OCI-LY1 (cell line): ENCODE data around the gene MAPK12.

Experiments
- H2AFZ ChIP-seq: fragments of 200-600 bp; sonication (generic), shearing (Covaris generic); 2 replicates; pipeline ENCODE4 v1.6.0; 2014; ENCODE audit warnings: antibody characterized with exemption, mild to moderate bottlenecking, low read length
- H3F3A ChIP-seq: fragments of 200-600 bp; sonication (generic), shearing (Covaris generic); 2 replicates; pipeline ENCODE4 v1.6.0; 2014; ENCODE audit warnings: mild to moderate bottlenecking, antibody characterized with exemption, low read length, moderate library complexity; ENCODE audit not compliant: insufficient read depth
- H3K27ac ChIP-seq: fragments of 200-600 bp; sonication (generic); 2 replicates; pipeline ENCODE4 v1.5.1; 2014; ENCODE audit warnings: low read length, mixed run types, mild to moderate bottlenecking, low read depth; ENCODE audit not compliant: poor library complexity, severe bottlenecking
- H3K27me3 ChIP-seq: fragments of 200-600 bp; sonication (generic); 2 replicates; pipeline ENCODE4 v1.6.0; 2014; ENCODE audit warnings: antibody characterized with exemption, mild to moderate bottlenecking, low read length, moderate library complexity; ENCODE audit not compliant: insufficient read depth
- H3K36me3 ChIP-seq: fragments of 200-600 bp; sonication (generic); 2 replicates; pipeline ENCODE4 v1.6.1; 2014; ENCODE audit warnings: mild to moderate bottlenecking, antibody characterized with exemption, low read length, moderate library complexity, mixed read lengths; ENCODE audit not compliant: insufficient read depth
- H3K4me1 ChIP-seq: fragments of 200-600 bp; sonication (generic); 2 replicates; pipeline ENCODE4 v1.5.1; 2014; ENCODE audit warnings: mild to moderate bottlenecking, low read length, moderate library complexity; ENCODE audit not compliant: insufficient read depth, severe bottlenecking
- H3K4me2 ChIP-seq: fragments of 200-600 bp; sonication (generic), shearing (Covaris generic); 2 replicates; pipeline ENCODE4 v1.6.1; 2014; ENCODE audit warnings: low read length
- H3K4me3 ChIP-seq: fragments of 200-600 bp; sonication (generic); 2 replicates; pipeline ENCODE4 v1.5.1; 2014; ENCODE audit warnings: low read length, low read depth, mild to moderate bottlenecking, mixed read lengths; ENCODE audit not compliant: poor library complexity, severe bottlenecking
- H3K79me2 ChIP-seq: fragments of 200-600 bp; shearing (Covaris generic); 2 replicates; pipeline ENCODE4 v1.6.1; 2016; ENCODE audit warnings: mixed run types, low read length, mixed read lengths; ENCODE audit not compliant: insufficient read depth
- H3K9ac ChIP-seq: fragments of 200-600 bp; sonication (generic), shearing (Covaris generic); 2 replicates; pipeline ENCODE4 v1.6.1; 2014; ENCODE audit warnings: mild to moderate bottlenecking, low read length, mixed read lengths
- H3K9me2 ChIP-seq: fragments of 200-600 bp; sonication (generic), shearing (Covaris generic); 2 replicates; pipeline ENCODE4 v1.6.1; 2014; ENCODE audit warnings: low read depth, mild to moderate bottlenecking, low read length, mixed read lengths
- H3K9me3 ChIP-seq: fragments of 200-600 bp; shearing (Covaris generic); 2 replicates; pipeline ENCODE4 v1.6.1; 2014; ENCODE audit warnings: low read length, mixed read lengths
- H4K20me1 ChIP-seq: fragments of 200-600 bp; sonication (generic), shearing (Covaris generic); 2 replicates; pipeline ENCODE4 v1.6.0; 2016; ENCODE audit warnings: mild to moderate bottlenecking, low read length; ENCODE audit not compliant: insufficient read depth
- EZH2 ChIP-seq: fragments of 200-600 bp; sonication (generic), shearing (Covaris generic); IDR thresholded peaks from 2 replicates; pipeline ENCODE4 v1.8.0; 2017; ENCODE audit warnings: borderline replicate concordance, mixed run types, mild to moderate bottlenecking, antibody characterized with exemption, low read length, moderate library complexity, mixed read lengths
- TF ChIP-seq, protein P1 (sequence below): fragments of 200-600 bp; sonication (generic), shearing (Covaris generic); IDR thresholded peaks from 2 replicates; pipeline ENCODE4 v1.5.1; 2017; ENCODE audit warnings: mild to moderate bottlenecking, antibody characterized with exemption, low read length, moderate library complexity, mixed read lengths

MAPK12 gene

DNA sequence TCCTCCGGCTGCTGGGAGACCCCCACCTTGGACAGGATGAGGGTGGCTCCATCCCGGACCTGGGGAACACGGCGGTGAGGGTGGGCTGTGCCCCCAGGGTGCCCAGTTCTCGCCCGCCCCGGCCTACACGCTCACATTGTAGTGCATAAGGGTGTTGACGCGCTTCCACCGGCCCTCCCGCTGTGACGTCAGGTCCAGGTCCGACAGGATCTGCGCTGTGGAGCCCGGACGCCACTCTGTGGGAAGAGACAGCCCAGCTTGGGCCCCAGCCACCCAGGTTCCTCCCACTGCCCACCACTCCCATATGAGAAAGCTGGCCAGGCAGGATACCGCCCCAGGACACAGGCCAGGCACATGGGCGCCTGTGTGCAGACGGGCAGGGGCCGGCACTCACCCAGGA is 17.0 kb upstream of the MAPK12 start:
- Histone ChIP-seq H3K27me3 (peaks cover 7% of the 10 kb centered on the region; the same call in 1 of the 2 replicates), H3K4me1 (no peaks in the 10 kb centered on the region), H3K4me2 (no peak overlapping the region), H3F3A (no peaks in the 10 kb centered on the region), H3K79me2 (no peaks in the 10 kb centered on the region), H3K9me3 (no peaks in the 10 kb centered on the region), H4K20me1 (no peaks in the 10 kb centered on the region), H3K9ac (no peak overlapping the region), H2AFZ (no peak overlapping the region), H3K36me3 (no peaks in the 10 kb centered on the region), H3K27ac (no peak overlapping the region), H3K9me2 (no peaks in the 10 kb centered on the region), H3K4me3 (no peak overlapping the region)
- TF ChIP-seq, protein P1, sequence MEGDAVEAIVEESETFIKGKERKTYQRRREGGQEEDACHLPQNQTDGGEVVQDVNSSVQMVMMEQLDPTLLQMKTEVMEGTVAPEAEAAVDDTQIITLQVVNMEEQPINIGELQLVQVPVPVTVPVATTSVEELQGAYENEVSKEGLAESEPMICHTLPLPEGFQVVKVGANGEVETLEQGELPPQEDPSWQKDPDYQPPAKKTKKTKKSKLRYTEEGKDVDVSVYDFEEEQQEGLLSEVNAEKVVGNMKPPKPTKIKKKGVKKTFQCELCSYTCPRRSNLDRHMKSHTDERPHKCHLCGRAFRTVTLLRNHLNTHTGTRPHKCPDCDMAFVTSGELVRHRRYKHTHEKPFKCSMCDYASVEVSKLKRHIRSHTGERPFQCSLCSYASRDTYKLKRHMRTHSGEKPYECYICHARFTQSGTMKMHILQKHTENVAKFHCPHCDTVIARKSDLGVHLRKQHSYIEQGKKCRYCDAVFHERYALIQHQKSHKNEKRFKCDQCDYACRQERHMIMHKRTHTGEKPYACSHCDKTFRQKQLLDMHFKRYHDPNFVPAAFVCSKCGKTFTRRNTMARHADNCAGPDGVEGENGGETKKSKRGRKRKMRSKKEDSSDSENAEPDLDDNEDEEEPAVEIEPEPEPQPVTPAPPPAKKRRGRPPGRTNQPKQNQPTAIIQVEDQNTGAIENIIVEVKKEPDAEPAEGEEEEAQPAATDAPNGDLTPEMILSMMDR = no peak
- TF ChIP-seq EZH2 = no peak

DNA sequence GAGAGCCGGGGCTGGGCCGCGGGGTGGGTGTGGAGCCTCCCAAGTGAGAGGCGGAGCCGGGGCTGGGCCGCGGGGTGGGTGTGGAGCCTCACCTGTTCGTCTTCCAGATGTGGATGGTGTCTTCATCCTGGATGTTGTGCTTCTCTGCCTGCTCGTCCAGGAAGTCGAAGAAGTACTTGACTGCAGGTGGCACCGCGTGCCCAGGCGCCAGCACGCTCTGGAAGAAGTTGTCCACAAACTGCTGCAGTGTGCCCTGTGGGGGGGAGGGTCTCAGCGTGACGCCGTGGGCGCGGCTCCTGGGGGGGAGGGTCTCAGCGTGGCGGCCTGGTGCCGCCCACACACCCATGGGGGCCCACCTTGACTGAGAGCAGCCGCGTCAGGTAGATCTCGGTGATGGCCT is 16.3 kb upstream of the MAPK12 start:
- Histone ChIP-seq H3K4me3 (no peak overlapping the region), H3K79me2 (no peaks in the 10 kb centered on the region), H4K20me1 (no peaks in the 10 kb centered on the region), H3K27me3 (peaks cover 7% of the 10 kb centered on the region; the same call in 1 of the 2 replicates), H3K4me2 (no peak overlapping the region), H3F3A (no peaks in the 10 kb centered on the region), H3K27ac (no peak overlapping the region), H3K9me3 (no peaks in the 10 kb centered on the region), H3K9me2 (no peaks in the 10 kb centered on the region), H3K4me1 (no peaks in the 10 kb centered on the region), H3K36me3 (no peaks in the 10 kb centered on the region), H2AFZ (no peak overlapping the region), H3K9ac (no peak overlapping the region)
- TF ChIP-seq, protein P1 = no peak
- TF ChIP-seq EZH2 = no peak

DNA sequence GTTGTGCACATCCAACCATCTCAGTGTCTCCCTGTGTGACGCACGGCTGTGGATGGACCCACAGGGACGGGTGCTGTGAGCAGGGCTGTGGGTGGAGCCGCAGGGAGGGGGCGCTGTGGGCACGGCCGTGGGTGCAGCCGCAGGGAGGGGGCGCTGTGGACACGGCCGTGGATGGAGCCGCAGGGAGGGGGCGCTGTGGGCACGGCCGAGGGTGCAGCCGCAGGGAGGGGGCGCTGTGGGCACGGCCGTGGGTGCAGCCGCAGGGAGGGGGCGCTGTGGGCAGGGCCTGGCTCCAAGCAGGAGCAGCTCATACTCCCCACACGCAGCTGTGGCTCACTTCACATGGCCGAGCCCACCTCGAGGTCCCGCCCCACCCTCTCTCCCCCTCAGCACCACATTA is 14.7 kb upstream of the MAPK12 start:
- no peaks in the 10 kb centered on the region for H3K9me2 ChIP-seq
- H3K4me2 ChIP-seq = no peak overlapping the region
- H3K27me3 ChIP-seq = no peaks in the 10 kb centered on the region; the same call in 1 of the 2 replicates
- H3K4me3 ChIP-seq = no peak overlapping the region
- H2AFZ ChIP-seq = no peak overlapping the region
- no peaks in the 10 kb centered on the region for H4K20me1 ChIP-seq
- no peak for TF ChIP-seq EZH2
- TF ChIP-seq, protein P1 = peak; percentile 95
- H3K9me3 ChIP-seq = no peaks in the 10 kb centered on the region
- no peaks in the 10 kb centered on the region for H3F3A ChIP-seq
- no peak overlapping the region for H3K9ac ChIP-seq
- H3K4me1 ChIP-seq = peaks cover 6% of the 10 kb centered on the region
- H3K36me3 ChIP-seq = no peaks in the 10 kb centered on the region
- no peak overlapping the region for H3K27ac ChIP-seq
- no peaks in the 10 kb centered on the region for H3K79me2 ChIP-seq
